Measurements from ENCODE around the gene NINJ2.

The NINJ2 gene

DNA sequence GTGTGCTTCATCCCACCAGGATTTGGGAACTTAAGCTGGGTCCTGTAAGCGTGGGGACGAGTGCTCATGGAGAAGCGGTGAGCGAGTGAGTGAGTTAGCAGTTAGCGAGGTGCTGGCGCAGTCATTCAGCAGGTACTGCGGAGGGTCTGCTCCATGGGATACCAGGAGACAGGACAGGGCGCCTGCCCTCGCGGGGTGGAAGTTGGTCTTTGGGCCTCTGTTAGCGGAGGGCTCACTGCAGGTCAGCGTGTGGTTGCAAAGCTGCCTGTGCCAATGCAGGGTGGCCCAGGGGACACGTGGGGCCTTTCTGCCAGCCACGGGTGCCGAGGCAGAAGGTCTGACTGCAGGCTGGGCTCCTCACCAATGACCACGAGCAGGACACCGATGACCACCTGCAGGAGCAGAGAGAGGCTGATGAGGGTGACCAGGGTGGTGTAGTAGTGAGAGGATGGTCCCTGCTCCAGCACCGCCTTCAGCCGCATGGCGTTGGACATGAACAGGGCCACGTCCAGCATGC, 97.6 kb downstream of the NINJ2 start:
- no peak for DNase-seq

DNA sequence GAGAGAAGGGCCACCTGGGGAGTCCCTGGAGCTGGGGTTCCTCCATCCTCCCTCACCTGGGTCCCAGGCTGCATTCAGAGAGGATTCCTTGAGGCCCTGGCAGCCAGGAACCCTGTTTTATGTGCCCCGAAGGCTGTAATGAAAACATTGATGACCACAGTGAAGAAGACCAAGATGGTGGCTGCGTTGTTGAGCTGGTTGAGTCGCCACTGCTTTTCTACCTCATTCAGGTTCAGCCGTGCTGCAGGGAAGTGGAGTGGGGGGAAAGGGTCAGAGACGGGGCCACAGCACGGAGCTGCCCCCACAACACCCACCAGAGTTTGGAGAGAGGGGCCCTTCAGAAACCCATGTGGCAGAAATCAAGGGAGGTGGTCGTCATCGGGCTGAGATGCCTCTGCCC, 98.1 kb downstream of the NINJ2 start:
- no peak for DNase-seq

DNA sequence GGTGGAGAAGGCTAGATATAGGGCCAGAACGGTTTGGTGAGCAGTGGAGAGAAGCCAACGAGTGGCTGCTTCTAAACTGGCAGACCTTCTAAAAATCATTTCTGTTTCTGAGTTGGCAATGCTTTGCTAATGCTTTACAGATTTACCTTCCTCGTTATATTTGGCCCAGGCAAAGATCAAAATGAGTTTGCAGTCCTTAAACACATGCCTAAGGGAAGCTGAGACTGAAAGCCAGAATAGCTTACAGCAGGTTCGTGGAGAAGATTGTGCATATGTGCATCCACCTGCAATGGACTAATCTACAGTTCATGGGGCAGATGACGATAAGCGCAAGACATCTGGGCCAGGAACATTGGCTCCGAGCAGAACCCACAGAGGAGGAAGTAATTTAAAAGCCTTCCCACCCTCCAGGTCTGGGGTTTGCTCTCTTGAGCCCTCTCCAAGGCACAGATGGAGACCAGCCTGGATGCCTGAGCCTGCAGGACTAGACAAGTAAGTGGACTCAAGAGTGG, 99.4 kb downstream of the NINJ2 start:
- DNase-seq = no peak

GRCh38 chr12:563250-563781, 99.9 kb downstream of the NINJ2 start:
- no peak for DNase-seq

DNA sequence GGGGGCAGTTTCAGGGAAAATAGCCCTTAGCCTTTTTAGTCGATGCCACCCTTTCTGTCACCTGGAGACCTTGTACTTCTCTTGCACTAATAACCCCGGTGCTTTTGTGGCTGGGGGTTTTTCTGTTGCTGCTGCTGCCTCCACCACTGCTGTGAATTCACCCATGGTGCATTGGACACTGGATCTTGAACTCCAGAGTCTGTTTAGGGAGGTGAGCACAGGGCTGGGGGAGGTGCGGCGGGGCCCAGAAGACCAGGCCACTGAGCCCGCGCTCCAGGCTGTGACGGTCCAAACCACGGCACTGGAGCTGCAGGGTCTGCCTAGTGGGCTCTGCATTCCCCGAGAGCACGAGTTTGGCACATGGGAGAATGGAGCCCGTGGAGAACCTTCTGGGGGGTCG, 100.6 kb downstream of the NINJ2 start:
- no peak for DNase-seq

DNA sequence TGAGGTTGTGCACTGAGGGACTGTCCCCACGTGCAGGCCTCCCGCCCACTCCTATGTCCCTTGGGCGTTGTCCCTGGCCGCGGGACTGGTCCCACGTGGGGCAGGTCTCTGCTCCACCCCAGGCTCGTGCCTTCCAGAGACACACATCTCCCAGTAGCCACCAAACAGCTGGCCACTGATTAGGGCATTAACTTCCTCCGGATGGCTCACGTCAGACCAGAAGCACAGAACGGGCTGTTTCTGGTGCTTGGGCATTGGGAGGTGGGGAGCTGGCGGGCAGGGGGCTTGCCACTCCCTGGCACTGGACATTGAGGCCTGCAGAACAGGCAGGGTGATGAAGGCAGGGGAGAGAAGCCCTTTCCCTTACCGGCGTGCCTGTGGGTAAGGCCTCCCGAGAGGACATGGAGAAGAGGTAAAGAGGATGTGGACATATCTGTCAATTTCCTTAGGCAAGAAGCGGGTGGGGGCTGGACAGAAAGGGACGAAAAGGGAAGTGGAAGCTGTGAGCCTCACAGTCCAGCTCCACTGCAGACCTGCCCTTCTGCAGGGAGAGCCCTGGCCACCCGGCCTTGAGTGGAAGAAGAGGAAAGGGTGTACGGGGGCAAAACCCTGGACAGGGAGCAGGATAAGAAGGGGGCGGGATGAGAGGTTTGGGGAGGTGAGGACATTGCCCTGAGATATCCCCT, 101.2 kb downstream of the NINJ2 start:
- no peak for DNase-seq

- no peak for DNase-seq
Measured at GRCh38 chr12:561391-561705, 101.9 kb downstream of the NINJ2 start.

- no peak for DNase-seq
Measured at GRCh38 chr12:560691-561390, 102.4 kb downstream of the NINJ2 start.

GRCh38 chr12:559906-560455, 103.3 kb downstream of the NINJ2 start:
- DNase-seq = no peak

- no peak for DNase-seq
Measured at GRCh38 chr12:559208-559905, 103.9 kb downstream of the NINJ2 start.

GRCh38 chr12:558580-558979, 104.7 kb downstream of the NINJ2 start:
- DNase-seq = no peak

DNA sequence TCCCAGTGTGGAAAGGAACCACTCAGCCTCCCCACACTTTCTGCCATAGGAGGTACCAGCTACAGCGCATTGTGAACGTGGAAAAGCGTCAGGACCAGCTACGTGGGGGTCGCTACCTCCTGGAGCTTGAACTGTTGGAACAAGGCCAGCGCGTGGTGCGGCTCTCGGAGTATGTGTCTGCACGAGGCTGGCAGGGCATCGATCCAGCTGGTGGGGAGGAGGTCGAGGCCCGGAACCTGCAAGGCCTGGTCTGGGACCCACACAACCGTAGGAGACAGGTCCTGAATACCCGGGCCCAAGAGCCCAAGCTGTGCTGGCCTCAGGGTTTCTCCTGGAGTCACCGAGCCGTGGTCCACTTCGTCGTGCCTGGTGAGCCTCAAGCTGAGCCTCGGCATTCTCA, 106.7 kb downstream of the NINJ2 start:
- DNase-seq = no peak

DNA sequence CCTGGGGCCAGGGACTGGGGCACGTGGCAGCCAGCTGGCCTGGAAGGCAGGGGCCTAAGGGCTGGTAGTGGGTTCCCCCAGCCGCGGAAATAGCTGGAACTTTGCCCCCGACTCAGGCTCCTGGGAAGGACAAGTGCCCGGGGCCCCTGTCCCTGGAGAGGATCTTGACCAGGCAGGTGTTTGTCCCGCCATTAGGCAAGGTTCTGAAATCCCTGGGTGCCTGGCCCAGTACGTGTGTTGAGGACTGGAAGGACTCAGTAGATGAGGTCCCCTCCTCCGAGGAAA, 109.3 kb downstream of the NINJ2 start:
- DNase-seq = no peak

GRCh38 chr12:553216-554000, 109.8 kb downstream of the NINJ2 start:
- DNase-seq = no peak

DNA sequence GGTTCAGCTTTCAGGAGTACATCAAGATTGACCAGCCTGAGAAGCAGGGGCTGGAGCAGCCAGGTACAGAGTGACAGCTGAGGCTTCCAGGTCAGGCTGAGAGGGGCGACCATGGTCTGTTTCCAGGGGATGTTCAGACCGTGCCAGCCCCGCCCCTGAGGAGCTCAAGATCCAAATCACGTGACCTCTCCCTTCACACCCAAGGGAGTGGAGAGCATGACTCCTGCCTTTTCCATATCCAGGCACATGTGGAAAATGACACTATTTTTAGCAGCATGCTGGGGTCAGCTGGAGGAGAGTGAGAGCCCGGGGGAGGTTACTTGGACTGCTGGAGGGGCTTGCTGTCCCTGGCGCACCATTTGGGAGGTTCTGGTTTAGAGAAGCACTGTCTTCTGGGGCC, 110.8 kb downstream of the NINJ2 start:
- no peak for DNase-seq

GRCh38 chr12:550473-551260, 112.6 kb downstream of the NINJ2 start:
- DNase-seq = no peak

DNA sequence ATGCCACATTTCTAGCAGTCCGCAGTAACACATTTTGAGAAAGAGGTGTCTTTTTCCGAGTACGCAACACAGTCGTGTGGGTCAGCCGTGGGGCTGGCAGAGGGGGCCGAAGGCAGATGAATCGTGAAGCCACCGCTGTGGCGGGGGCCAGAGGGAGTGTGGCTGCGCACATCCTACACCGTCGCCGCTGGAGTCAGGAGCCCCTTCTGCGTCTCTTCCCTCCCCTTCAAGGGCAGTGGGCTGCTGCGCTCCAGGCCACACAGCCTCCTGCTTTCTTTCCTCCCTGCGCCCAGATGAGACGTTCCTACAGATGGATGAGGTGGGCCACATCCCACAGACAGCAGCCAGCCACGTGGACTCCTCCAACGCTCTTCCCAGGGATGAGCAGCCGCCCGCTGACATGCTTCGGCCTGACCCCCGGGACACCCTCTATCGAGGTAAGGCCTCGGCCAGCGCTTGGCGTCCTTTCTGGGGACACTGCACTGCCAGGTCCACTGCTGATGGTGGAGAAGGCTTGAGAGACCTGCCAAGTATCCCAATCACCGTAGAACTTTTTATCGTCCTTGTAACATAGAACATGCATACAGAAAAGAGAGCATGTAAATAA, 113.7 kb downstream of the NINJ2 start:
- DNase-seq = no peak

DNA sequence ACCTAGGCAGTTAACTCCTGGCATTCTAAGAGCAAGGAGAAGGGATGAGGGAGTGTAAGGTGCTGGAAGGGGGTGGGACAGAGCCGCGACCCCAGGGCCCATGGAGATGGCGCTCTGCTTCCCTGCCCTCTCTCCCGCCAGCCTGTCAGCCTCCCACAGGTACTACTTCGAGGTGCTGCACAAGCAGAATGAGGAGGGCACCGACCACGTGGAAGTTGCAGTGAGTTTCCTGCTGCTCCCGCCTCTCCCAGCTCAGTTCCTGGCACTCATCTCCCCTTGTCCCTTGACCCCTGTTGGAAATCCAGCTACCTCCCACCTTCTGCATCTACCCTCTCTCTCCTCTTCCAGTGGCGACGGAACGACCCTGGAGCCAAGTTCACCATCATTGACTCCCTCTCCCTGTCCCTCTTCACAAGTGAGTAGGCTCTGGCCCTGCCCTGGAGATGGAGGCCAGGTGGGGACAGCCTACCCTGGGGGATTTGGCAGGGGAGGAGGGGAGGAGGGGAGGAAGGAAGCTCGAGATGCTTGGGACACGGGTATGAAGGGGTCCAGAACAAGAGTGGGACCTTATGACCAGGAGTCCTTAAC, 115.3 kb downstream of the NINJ2 start:
- no peak for DNase-seq

DNA sequence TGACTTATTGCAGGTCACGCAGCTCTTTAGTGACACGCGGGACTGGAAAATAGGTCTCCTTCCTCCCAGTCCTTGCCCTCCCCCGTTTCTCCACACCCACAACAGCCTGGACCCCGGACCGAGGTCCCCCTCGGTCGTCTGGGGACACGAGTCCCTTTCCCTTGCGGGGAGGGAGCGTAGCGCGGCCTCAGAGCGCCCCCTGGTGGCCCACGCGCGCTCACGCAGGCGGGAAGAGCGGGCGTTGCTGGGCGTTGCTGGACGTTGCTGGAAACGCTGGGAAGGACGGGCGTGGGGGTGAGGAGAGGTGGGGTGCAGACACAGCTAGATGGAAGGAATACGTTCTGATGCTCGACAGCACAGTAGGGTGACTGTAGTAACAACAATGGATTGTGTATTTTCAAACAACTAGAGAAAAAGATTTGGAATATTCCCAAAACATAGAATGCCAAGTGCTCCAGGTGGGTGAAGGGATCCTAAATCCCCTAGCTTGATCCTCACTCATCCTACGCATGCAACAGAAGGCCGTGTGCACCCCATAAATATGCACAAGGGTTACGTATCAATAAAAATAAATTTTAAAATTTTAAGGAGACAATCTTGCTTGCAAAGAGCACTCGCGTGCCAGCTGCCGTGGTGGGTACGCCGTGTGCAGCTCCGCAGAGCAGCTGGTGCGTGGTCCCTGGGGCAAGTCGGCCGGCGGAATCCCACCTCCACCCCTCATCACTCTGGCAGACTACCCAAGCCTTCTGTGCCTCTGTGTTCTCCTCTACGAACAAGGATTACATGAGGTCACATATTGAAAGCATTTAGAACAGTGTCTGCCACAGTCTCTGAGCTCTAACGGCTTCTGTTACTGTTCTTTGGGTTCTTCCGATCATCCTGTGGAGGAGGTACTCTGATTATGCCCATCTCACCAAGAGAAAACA, 116.1 kb downstream of the NINJ2 start:
- peak; percentile 74 for DNase-seq
